HUES64 (cell line): ENCODE measurements around the gene PRR15.

ENCODE experiments used
- H3K27ac ChIP-seq: 2 replicates; pipeline ENCODE4 v1.7.0; 2013; ENCODE audit warnings: low read depth, low read length, inconsistent platforms
- H3K27me3 ChIP-seq: 2 replicates; pipeline ENCODE4 v1.6.1; 2013; ENCODE audit warnings: mild to moderate bottlenecking, low read length; ENCODE audit not compliant: insufficient read depth
- H3K36me3 ChIP-seq: 2 replicates; pipeline ENCODE4 v1.6.1; 2013; ENCODE audit warnings: mild to moderate bottlenecking, low read length; ENCODE audit not compliant: insufficient read depth
- H3K4me1 ChIP-seq: 2 replicates; pipeline ENCODE4 v1.6.1; 2013; ENCODE audit warnings: mild to moderate bottlenecking, low read length, moderate library complexity; ENCODE audit not compliant: insufficient read depth
- H3K4me3 ChIP-seq: 2 replicates; pipeline ENCODE4 v1.5.1; 2013; ENCODE audit warnings: mild to moderate bottlenecking, low read length, moderate library complexity
- H3K9ac ChIP-seq: 2 replicates; pipeline ENCODE4 v1.6.1; 2013; ENCODE audit warnings: mild to moderate bottlenecking, low read depth, low read length
- H3K9me3 ChIP-seq: 2 replicates; pipeline ENCODE4 v1.6.1; 2013; ENCODE audit warnings: low read depth, low read length; ENCODE audit not compliant: insufficient read depth
- WGBS: fragments of 150-250, 120-280 bp; methylation state at CpG from one replicate; pipeline ENCODE4 v1.1.7; 2013; ENCODE audit warnings: missing lambda C conversion rate; 5-methylcytosine and 5-hydroxymethylcytosine counted together

Gene PRR15

GRCh38 chr7:29610086-29610485 is 46.5 kb downstream of the PRR15 start:
- Histone ChIP-seq H3K9ac (no peak overlapping the region), H3K4me3 (no peak overlapping the region), H3K9me3 (no peaks in the 10 kb centered on the region), H3K4me1 (peaks cover 33% of the 10 kb centered on the region), H3K36me3 (no peaks in the 10 kb centered on the region), H3K27me3 (no peaks in the 10 kb centered on the region), H3K27ac (no peak overlapping the region)
- WGBS = 90% methylated on average over 2 of the region's 2 CpGs

DNA sequence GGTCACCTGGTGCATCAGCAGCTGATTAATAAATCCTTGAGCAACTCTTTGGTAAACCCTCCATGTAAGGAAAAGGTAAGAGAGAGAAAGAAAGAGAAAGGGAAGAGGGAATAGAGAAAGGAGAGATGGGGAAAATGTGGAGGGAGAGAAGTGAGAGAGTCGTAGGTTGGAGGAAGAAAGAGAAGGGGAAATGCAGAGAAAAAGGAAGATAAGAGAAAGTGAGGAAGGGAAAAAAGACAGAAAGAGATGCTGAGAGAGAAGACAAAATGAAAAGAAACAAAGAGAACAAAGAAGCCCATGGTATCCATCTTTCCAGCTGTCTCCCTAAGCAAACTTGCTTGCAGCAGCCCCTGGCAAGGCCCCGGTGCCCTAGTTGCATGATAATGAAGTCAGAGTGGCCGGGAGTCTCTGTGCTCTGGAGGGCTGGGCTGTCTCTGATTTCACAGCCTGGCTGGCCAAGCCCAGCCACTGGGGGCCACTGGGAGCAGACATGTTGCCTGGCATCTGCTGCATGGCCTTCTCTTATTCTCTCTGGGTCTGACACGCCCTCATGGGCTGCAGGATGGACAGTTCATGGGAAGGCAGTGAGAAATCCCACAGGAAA is 48.4 kb downstream of the PRR15 start:
- Histone ChIP-seq H3K36me3 (no peaks in the 10 kb centered on the region), H3K4me1 (peaks cover 33% of the 10 kb centered on the region), H3K9ac (no peak overlapping the region), H3K27me3 (no peaks in the 10 kb centered on the region), H3K9me3 (no peaks in the 10 kb centered on the region), H3K4me3 (no peak overlapping the region), H3K27ac (peak overlapping the region; percentile 50; the same call in 1 of the 2 replicates)
- 58% methylated on average over 4 of the region's 4 CpGs for WGBS

DNA sequence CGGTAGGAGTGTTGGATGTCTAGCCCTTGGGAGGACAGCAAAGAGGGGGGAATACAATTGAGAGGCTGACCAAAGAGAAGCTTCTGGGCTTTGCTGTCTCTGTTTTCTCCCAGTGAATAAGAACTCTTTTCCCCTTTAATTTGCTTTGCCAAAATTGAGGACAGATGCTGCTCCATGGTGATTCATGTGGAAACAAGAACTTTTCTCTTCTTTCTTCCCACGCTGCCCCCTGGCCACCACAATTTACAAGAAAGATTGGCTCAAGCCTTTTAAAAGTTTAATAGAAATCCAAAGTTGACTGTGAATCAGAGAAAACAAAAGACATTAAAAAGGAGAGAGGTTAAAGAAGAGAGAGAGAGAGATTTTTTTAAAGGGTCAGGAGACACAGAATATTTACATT is 49.0 kb downstream of the PRR15 start:
- Histone ChIP-seq H3K9me3 (no peaks in the 10 kb centered on the region), H3K36me3 (no peaks in the 10 kb centered on the region), H3K27ac (peak overlapping the region; percentile 50; the same call in 1 of the 2 replicates), H3K4me3 (no peak overlapping the region), H3K9ac (no peak overlapping the region), H3K4me1 (peaks cover 30% of the 10 kb centered on the region), H3K27me3 (no peaks in the 10 kb centered on the region)
- 82% methylated on average over 2 of the region's 2 CpGs for WGBS

DNA sequence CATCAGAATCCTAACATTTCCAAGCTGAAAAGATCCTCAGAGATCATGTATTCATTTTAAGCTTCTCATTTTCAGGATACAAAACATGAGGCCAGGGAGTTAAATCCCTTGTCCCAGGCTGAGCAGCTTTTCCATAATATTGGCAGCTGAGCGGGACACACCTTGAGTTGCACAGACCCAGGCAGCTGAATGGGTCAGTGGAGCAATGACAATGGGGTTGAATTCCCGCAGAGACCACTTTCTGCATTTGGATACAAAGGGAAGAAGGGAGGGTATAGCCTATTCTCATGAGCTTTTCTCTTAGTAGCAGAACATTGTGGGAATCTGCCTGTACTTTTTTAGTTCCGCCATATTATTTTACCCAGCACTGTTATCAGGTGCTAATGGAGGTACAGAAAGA is 49.5 kb downstream of the PRR15 start:
- Histone ChIP-seq H3K4me3 (no peak overlapping the region), H3K9me3 (no peaks in the 10 kb centered on the region)
- WGBS = 79% methylated on average over 3 of the region's 3 CpGs

DNA sequence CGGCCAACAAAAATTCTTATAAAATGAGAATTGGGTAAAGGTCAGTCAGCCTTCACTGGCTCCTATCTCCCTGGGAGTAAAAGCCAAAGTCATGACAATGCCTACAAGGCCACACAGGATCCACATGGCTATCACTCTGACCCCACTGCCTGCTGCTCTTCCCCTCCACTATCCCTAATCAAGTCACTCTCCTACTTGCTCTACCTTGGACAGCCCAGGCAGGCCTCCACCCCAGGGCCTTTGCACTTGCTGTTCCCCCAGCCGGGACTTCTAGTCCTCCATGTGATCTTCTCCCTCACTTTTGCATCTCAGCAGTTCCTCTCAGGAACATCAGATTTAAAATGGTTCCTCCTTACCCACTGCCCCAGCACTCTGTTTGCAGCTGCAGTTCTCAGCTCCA is 50.6 kb downstream of the PRR15 start:
- H3K27me3 ChIP-seq = no peaks in the 10 kb centered on the region
- no peak overlapping the region for H3K4me3 ChIP-seq
- H3K9me3 ChIP-seq = no peaks in the 10 kb centered on the region
- 98% methylated on average over 2 of the region's 2 CpGs for WGBS
- no peak overlapping the region for H3K9ac ChIP-seq
- no peaks in the 10 kb centered on the region for H3K36me3 ChIP-seq
- H3K4me1 ChIP-seq = peaks cover 16% of the 10 kb centered on the region
- H3K27ac ChIP-seq = no peak overlapping the region

More for the DNA sequence above, 49.5 kb downstream of the PRR15 start:
- H3K27ac ChIP-seq = peak overlapping the region; percentile 50; the same call in 1 of the 2 replicates
- no peaks in the 10 kb centered on the region for H3K27me3 ChIP-seq
- H3K36me3 ChIP-seq = no peaks in the 10 kb centered on the region
- H3K4me1 ChIP-seq = peaks cover 26% of the 10 kb centered on the region
- H3K9ac ChIP-seq = no peak overlapping the region
